Mucosa of descending colon (tissue), 3 donors: ENCODE measurements around the gene ACAT2. TPM values are rescaled to one million over a fixed set of nuclear protein-coding genes. Genes with fewer than 3 reads are reported as not detected.

Source experiments
- ATAC-seq: fragments of 200-7000 bp; cut with Tn5 transposase; one replicate; pipeline ENCODE4 v1.9.1; 2020; ENCODE audit warnings: mild to moderate bottlenecking, moderate library complexity
- DNase-seq, 3 donors: peaks; one replicate each; pipeline ENCODE4 v3.0.0-alpha.2; 2020
- H3K36me3 ChIP-seq: fragments of 200-600 bp; one replicate; pipeline ENCODE4 v1.8.0; 2021; ENCODE audit warnings: low read depth, mild to moderate bottlenecking
- H3K4me1 ChIP-seq: fragments of 200-600 bp; one replicate; pipeline ENCODE4 v1.8.0; 2021; ENCODE audit warnings: low read depth, mild to moderate bottlenecking
- H3K4me3 ChIP-seq: fragments of 200-600 bp; one replicate; pipeline ENCODE4 v1.8.0; 2021; ENCODE audit warnings: mild to moderate bottlenecking
- H3K9me3 ChIP-seq: fragments of 200-600 bp; one replicate; pipeline ENCODE4 v1.8.0; 2021; ENCODE audit warnings: mild to moderate bottlenecking
- intact Hi-C, 2 donors: fragments of 100-400 bp; cut with DNase I in 1 of 2; cut with micrococcal nuclease in 1 of 2; formaldehyde crosslinking; loops; one replicate each; pipeline versions ENCODE4 v1.11.0 to v1.11.1; 2022; cut with DNase I, micrococcal nuclease
- total RNA-seq, 3 donors: library from RNA; stranded (reverse); fragmentation: NEBNext Ultra II Directional in 2 of 3; extraction: Animal tissue kit (Norgen Biotek cat#: 25700) in 2 of 3; gene quantifications; one replicate each; pipeline versions ENCODE4 v1.2.1 to v1.2.4, GENCODE V29; 2021 to 2023
- TF ChIP-seq, protein P1 (sequence below): fragments of 200-600 bp; IDR thresholded peaks from one replicate; pipeline ENCODE4 v1.8.0; 2022; ENCODE audit warnings: antibody characterized with exemption, mild to moderate bottlenecking
- donor health status: DM: no; HTN: no; CAD: no; lungs with moderate emphysema.
- donor health status: DM: no; HTN: no; CAD: no.
- donor health status: DM: no; HTN: yes; CAD: no.

The ACAT2 gene
- total RNA-seq, 3 donors from 2014 or later: 31.3 to 94.1 (median 71.1) TPM

DNA sequence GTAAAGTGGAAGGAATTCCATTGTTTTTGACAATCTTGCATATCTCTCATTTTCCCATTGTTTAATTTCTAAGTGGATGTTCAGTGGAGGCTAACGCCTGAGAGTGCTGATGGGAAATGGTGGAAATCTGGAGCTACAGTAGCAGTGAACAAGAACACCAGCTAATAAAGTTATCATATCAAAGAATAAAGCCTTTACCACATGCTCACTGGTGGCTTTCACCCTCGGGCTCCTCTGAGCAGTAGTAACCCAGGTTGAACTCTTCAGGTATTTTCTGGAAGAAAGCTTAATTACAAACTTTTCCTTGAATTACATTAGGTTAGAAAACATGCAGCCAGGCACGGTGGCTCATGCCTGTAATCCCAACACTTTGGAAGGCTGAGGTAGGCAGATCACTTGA is 10.4 kb upstream of the ACAT2 start:
- Histone ChIP-seq H3K36me3 (peaks cover 6% of the 10 kb centered on the region), H3K4me3 (no peak overlapping the region), H3K4me1 (no peaks in the 10 kb centered on the region), H3K9me3 (no peaks in the 10 kb centered on the region)
- ATAC-seq (no peak), DNase-seq (no peak)
- TF ChIP-seq, protein P1, sequence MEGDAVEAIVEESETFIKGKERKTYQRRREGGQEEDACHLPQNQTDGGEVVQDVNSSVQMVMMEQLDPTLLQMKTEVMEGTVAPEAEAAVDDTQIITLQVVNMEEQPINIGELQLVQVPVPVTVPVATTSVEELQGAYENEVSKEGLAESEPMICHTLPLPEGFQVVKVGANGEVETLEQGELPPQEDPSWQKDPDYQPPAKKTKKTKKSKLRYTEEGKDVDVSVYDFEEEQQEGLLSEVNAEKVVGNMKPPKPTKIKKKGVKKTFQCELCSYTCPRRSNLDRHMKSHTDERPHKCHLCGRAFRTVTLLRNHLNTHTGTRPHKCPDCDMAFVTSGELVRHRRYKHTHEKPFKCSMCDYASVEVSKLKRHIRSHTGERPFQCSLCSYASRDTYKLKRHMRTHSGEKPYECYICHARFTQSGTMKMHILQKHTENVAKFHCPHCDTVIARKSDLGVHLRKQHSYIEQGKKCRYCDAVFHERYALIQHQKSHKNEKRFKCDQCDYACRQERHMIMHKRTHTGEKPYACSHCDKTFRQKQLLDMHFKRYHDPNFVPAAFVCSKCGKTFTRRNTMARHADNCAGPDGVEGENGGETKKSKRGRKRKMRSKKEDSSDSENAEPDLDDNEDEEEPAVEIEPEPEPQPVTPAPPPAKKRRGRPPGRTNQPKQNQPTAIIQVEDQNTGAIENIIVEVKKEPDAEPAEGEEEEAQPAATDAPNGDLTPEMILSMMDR: no peak
- intact Hi-C loops: no loop called here

DNA sequence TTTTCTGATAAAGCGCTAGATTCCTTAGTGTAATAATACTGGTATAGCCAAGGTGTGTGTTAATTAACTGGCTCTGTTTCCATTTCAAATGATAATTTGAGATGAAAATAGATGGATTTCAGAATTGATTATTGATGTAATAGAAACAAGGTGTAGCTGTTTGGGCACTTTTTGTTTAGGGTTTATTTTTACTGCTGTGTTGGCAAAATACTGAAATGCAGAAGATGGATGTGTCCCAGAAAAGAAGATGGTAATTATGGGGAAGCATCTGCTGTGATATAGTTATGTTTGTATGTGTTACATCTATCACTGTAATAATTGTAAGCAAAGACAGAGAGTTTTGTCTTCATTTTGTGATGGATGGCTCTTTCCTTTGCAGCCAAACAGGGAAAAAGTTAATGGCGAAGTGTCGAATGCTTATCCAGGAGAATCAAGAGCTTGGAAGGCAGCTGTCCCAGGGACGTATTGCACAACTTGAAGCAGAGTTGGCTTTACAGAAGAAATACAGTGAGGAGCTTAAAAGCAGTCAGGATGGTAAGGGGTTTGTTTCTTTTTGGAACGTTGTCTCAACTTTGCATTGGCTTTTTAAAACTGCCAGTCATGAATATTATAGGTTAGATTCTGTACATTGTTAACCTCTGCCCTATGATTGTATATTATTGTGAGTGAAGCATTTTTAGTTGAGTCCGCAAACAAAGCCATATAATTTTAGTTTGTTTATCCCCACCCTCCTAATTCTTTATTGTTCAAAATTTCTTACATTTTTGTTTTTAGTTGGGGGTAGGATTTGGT is 8.6 kb upstream of the ACAT2 start:
- no peak for DNase-seq
- H3K4me3 ChIP-seq: no peak overlapping the region
- no peaks in the 10 kb centered on the region for H3K4me1 ChIP-seq
- no peak for ATAC-seq
- no peaks in the 10 kb centered on the region for H3K9me3 ChIP-seq
- peaks cover 6% of the 10 kb centered on the region for H3K36me3 ChIP-seq
- intact Hi-C loops: no loop called here
- TF ChIP-seq, protein P1: no peak

DNA sequence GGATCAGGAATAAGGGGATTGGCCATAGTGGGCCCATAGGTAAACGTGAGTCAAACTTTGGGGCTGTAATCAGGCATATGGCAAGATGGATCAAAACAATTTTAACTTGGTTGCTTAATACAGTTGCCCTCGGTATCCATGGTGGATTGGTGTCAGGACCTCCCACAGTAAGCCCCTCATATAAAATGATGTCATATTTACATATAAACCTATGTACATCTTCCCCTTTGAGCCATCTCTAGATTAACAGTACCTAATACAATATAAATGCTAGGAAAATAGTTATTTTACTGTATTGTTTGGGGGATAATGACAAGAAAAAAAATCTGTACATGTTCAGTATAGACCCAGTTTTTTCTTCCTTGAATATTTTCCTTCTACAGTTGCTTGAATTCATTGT is 7.4 kb upstream of the ACAT2 start:
- Histone ChIP-seq H3K4me1 (no peaks in the 10 kb centered on the region), H3K4me3 (no peak overlapping the region), H3K36me3 (peaks cover 6% of the 10 kb centered on the region), H3K9me3 (no peaks in the 10 kb centered on the region)
- ATAC-seq (no peak), DNase-seq (no peak)
- intact Hi-C loops: no loop called here
- TF ChIP-seq, protein P1: no peak

DNA sequence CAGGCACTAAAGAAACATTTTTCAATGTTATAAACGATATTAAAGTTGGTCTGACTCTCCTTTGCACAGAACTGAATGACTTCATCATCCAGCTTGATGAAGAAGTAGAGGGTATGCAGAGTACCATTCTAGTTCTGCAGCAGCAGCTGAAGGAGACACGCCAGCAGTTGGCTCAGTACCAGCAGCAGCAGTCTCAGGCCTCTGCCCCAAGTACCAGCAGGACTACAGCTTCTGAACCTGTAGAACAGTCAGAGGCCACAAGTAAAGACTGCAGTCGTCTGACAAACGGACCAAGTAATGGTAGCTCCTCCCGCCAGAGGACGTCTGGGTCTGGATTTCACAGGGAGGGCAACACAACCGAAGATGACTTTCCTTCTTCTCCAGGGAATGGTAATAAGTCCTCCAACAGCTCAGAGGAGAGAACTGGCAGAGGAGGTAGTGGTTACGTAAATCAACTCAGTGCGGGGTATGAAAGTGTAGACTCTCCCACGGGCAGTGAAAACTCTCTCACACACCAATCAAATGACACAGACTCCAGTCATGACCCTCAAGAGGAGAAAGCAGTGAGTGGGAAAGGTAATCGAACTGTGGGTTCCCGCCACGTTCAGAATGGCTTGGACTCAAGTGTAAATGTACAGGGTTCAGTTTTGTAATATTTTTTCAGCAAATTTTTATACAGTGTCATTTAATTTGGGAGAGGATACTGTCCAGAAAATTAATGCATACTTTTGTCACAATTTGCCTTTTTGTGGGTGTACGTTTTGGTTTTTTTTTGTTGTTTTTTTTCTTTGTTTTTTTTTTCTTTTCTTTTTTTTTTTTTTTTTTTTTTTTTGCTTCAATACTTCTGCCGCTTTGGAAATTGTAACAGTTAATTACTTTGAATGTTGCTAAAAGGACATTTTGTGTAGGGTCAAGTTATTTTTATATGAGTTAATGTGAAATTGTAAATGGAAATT is 6.6 kb upstream of the ACAT2 start:
- Histone ChIP-seq H3K4me1 (no peaks in the 10 kb centered on the region), H3K4me3 (no peak overlapping the region), H3K9me3 (no peaks in the 10 kb centered on the region), H3K36me3 (peaks cover 6% of the 10 kb centered on the region)
- ATAC-seq (peak; percentile 13), DNase-seq (no peak)
- TF ChIP-seq, protein P1: no peak
- intact Hi-C loops: no loop called here

DNA sequence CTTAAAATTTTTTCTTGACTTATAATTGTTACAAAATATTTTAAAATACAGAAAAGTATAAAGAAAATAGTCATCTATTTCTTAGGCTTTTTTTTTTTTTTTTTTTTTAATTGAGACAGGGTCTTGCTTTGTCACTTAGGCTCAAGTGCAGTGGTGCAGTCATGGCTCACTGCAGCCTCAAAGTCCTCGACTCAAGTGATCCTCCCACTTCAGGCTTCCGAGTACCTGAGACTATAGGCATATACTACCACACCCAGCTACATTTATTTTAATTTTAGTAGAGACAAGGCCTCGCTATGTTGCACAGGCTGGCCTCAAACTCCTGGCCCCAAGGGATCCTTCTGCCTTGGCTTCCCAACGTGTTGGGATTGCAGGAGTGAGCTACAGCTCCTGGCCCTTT is 5.3 kb upstream of the ACAT2 start:
- Histone ChIP-seq H3K4me1 (no peaks in the 10 kb centered on the region), H3K4me3 (no peak overlapping the region), H3K36me3 (peaks cover 6% of the 10 kb centered on the region), H3K9me3 (no peaks in the 10 kb centered on the region)
- ATAC-seq: no peak
- intact Hi-C loops: no loop called here
- no peak for DNase-seq
- TF ChIP-seq, protein P1: no peak
